ENCODE results near the gene GNB3.

DNA sequence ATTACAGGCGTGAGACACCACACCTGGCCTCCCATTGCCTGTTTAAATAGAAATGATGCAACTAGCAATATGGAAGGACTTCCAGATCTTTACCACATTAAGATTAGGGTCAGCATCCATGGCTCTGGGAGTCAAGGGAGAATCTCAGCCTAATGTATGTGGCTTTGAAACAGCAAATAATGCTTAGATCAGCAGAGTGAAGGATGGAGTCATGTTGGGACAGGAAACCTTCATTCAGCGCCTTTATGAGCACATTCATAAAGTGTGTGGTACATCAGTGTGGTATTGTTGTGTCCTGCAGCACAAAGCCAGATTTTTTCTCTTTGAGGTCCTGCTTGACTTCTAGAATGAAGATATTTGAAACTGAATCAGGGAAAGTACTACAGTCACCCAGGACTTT, 47.6 kb downstream of the GNB3 start:
- no peak for TF ChIP-seq EZH2 (IDR thresholded peaks at IDR 0.05; ENCODE audit: borderline replicate concordance, low read depth, low read length, severe bottlenecking)
- TF ChIP-seq, protein P1, sequence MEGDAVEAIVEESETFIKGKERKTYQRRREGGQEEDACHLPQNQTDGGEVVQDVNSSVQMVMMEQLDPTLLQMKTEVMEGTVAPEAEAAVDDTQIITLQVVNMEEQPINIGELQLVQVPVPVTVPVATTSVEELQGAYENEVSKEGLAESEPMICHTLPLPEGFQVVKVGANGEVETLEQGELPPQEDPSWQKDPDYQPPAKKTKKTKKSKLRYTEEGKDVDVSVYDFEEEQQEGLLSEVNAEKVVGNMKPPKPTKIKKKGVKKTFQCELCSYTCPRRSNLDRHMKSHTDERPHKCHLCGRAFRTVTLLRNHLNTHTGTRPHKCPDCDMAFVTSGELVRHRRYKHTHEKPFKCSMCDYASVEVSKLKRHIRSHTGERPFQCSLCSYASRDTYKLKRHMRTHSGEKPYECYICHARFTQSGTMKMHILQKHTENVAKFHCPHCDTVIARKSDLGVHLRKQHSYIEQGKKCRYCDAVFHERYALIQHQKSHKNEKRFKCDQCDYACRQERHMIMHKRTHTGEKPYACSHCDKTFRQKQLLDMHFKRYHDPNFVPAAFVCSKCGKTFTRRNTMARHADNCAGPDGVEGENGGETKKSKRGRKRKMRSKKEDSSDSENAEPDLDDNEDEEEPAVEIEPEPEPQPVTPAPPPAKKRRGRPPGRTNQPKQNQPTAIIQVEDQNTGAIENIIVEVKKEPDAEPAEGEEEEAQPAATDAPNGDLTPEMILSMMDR (IDR thresholded peaks at IDR 0.05; ENCODE audit: extremely low read depth in 1 of 2, insufficient read depth in 1 of 2, low read depth in 1 of 2, low read length in 2 of 2): no peak
- TF ChIP-seq FOS (IDR thresholded peaks at IDR 0.05; ENCODE audit: borderline replicate concordance, insufficient read depth, low read length): no peak
- no peak for TF ChIP-seq POLR2A (IDR thresholded peaks at IDR 0.05; ENCODE audit: low read depth, low read length)
- TF ChIP-seq, protein P2, sequence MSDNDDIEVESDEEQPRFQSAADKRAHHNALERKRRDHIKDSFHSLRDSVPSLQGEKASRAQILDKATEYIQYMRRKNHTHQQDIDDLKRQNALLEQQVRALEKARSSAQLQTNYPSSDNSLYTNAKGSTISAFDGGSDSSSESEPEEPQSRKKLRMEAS (IDR thresholded peaks at IDR 0.05; ENCODE audit: insufficient read depth, insufficient read length): no peak
- TF ChIP-seq POLR2AphosphoS5 (IDR thresholded peaks at IDR 0.05; ENCODE audit: insufficient read depth, low read depth, low read length): no peak
- no peak for TF ChIP-seq GATA2 (IDR thresholded peaks at IDR 0.05; ENCODE audit: insufficient read depth, insufficient read length, low read depth, low read length)

All from endothelial cell of umbilical vein (primary cell).